DND-41 (cell line): Measurements from ENCODE around the gene TBXAS1.

Source experiments
- EZH2 ChIP-seq: IDR thresholded peaks from 3 replicates; pipeline ENCODE4 v1.6.1; 2012; ENCODE audit warnings: borderline replicate concordance, low read depth, mild to moderate bottlenecking, moderate library complexity, low read length, inconsistent platforms; ENCODE audit not compliant: severe bottlenecking
- TF ChIP-seq, protein P1 (sequence below): IDR thresholded peaks from 2 replicates; pipeline ENCODE4 v1.5.1; 2012; ENCODE audit warnings: borderline replicate concordance, low read length, moderate library complexity, mild to moderate bottlenecking; ENCODE audit not compliant: poor library complexity, severe bottlenecking; ENCODE audit errors: extremely low read depth

DNA sequence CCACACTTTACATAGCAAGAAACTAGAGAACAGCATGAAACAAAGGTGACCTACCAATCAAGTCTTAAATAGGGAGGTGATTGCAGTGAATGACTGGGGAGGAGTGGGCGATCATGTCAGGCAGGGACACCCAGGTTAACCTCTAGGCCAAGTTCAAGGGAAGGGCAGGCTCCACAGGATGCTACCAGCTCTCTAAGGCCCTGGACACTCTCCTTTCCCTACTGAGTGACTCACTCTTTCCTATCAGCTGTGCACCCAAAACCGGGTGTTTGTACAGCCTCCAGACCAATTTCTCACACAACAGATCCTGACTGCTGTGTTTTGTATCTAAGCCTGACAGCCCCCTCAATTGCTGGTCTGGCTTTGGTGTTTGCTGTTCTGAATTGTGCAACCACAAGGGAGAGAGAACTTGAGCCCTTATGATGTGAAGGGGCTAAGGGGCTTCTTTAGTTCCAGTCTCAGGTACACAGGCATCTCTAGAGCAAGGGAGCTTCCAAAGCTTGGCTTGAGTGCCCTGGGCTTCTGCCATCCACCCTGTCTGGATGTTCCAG is 107.8 kb downstream of the TBXAS1 start:
- TF ChIP-seq, protein P1, sequence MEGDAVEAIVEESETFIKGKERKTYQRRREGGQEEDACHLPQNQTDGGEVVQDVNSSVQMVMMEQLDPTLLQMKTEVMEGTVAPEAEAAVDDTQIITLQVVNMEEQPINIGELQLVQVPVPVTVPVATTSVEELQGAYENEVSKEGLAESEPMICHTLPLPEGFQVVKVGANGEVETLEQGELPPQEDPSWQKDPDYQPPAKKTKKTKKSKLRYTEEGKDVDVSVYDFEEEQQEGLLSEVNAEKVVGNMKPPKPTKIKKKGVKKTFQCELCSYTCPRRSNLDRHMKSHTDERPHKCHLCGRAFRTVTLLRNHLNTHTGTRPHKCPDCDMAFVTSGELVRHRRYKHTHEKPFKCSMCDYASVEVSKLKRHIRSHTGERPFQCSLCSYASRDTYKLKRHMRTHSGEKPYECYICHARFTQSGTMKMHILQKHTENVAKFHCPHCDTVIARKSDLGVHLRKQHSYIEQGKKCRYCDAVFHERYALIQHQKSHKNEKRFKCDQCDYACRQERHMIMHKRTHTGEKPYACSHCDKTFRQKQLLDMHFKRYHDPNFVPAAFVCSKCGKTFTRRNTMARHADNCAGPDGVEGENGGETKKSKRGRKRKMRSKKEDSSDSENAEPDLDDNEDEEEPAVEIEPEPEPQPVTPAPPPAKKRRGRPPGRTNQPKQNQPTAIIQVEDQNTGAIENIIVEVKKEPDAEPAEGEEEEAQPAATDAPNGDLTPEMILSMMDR = no peak
- no peak for TF ChIP-seq EZH2
